Measurements from ENCODE around the gene HGF. TPM values are rescaled to one million over a fixed set of nuclear protein-coding genes. Genes with fewer than 3 reads are reported as not detected.

HGF gene
- polyA plus RNA-seq, 1 of the 3 experiments (the other 2 are of a cell fraction), result 1.5 TPM

DNA sequence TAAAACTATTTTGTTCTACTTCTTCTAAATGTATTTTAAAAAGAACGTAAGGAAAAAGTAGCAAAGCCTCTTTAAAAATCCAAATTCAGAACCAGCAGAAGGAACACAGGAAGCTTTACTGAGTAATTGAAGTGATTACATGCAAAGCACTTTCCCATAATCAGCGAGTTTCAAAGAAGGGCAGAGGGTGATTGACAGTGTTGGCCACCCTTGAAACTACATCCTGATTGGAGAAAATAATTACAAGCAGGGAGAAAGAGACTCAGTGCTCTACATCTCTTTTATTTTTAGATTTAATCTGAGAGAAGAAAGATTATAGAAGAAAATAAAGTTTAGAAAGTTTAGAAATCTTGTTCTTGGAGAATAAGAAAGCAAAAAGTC, 20.3 kb upstream of the HGF start (continued):
- TF ChIP-seq SMC3 (IDR thresholded peaks at IDR 0.05; ENCODE audit: low read depth, low read length), result no peak

DNA sequence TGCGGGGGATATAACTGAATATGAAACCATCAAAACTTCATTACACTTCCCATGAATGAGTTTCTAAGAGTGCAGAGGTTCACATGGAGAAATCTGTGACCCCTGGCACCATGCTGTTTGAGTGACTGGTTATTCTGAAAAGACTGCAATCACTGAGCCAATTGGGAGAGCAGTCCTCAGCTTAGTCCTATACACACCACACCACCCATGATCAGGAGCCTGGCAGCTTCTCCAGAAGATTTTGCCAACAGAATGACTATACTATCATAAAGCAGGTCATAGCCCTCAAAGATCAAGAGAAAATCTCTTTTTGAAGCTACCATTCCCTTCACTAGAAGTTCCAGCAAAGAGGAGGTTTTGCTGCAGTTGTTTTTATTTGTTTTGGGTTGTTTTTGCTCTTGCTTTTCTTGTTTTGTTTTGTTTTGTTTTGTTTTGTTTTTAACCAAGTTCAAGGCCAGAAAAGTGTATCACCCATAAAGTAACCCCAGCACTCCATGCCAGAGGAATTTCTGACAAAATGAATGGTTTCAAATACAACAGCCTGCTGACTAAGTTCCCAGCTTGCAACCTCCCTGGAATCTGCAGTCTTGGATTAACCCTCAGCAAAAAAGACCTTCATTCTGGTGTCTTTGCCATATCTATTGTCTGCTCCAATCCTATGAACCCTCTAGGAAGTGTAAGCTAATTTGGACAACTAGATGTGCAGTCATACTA, 19.7 kb upstream of the HGF start:
- H3K4me2 ChIP-seq, result no peak overlapping the region
- no peak for DNase-seq
- H2AFZ ChIP-seq (ENCODE audit: low read depth), result no peak overlapping the region

DNA sequence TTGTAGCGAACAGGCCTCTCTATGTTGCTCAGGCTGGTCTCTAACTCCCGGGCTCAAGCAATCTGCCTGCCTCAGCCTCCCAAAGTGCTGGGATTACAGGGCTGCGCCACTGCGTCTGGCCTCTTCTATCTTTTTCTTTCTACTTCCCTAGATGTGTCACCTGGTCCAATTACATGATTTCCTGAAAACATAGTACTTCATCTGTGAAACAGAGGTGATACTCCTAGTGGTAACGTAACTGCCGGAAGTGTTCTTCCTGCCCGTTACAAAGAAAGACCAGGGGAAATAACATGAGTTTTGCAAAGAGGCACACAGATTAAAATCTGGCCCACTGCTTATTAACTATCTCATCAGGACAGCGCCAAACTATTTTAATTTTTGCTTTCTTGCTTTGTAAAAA, 18.4 kb upstream of the HGF start:
- Histone ChIP-seq H3K9ac (no peak overlapping the region), H3K36me3 (replicated peaks in 1 of 2; ENCODE audit: control insufficient read depth in 1 of 2, insufficient read depth in 2 of 2, low read length in 1 of 2) (no peaks in the 10 kb centered on the region), H3K9me3 (no peaks in the 10 kb centered on the region), H2AFZ (ENCODE audit: low read depth) (no peak overlapping the region), H3K4me2 (no peak overlapping the region), H4K20me1 (ENCODE audit: insufficient read depth) (no peaks in the 10 kb centered on the region), H3K4me1 (ENCODE audit: control insufficient read depth in 1 of 2, insufficient read depth in 2 of 2, low read depth in 1 of 2, low read length in 1 of 2) (no peaks in the 10 kb centered on the region; a peak in 1 of 4 replicates), H3K4me3 (ENCODE audit: low read depth in 2 of 2, low read length in 1 of 2) (no peak overlapping the region), H3K27ac (ENCODE audit: low read depth in 2 of 2, low read length in 1 of 2) (no peak overlapping the region), H3K9me2 (no peaks in the 10 kb centered on the region), H3K79me2 (ENCODE audit: insufficient read depth) (no peaks in the 10 kb centered on the region), H3F3A (replicated peaks; ENCODE audit: insufficient read depth) (no peaks in the 10 kb centered on the region), H3K27me3 (ENCODE audit: insufficient read depth) (no peaks in the 10 kb centered on the region)
- 87% methylated on average over 8 of the region's 8 CpGs for WGBS (ENCODE audit: low lambda C conversion rate)
- CTCF ChIA-PET, result interaction anchor here (1.2 to 1.4 kb wide), 2 partner anchors 21 to 229 kb away, joined by 3 read pairs; no protein-coding TSS in a partner anchor
- POLR2A ChIA-PET, result no interaction called here
- no peak for DNase-seq
- TF ChIP-seq, protein P1, sequence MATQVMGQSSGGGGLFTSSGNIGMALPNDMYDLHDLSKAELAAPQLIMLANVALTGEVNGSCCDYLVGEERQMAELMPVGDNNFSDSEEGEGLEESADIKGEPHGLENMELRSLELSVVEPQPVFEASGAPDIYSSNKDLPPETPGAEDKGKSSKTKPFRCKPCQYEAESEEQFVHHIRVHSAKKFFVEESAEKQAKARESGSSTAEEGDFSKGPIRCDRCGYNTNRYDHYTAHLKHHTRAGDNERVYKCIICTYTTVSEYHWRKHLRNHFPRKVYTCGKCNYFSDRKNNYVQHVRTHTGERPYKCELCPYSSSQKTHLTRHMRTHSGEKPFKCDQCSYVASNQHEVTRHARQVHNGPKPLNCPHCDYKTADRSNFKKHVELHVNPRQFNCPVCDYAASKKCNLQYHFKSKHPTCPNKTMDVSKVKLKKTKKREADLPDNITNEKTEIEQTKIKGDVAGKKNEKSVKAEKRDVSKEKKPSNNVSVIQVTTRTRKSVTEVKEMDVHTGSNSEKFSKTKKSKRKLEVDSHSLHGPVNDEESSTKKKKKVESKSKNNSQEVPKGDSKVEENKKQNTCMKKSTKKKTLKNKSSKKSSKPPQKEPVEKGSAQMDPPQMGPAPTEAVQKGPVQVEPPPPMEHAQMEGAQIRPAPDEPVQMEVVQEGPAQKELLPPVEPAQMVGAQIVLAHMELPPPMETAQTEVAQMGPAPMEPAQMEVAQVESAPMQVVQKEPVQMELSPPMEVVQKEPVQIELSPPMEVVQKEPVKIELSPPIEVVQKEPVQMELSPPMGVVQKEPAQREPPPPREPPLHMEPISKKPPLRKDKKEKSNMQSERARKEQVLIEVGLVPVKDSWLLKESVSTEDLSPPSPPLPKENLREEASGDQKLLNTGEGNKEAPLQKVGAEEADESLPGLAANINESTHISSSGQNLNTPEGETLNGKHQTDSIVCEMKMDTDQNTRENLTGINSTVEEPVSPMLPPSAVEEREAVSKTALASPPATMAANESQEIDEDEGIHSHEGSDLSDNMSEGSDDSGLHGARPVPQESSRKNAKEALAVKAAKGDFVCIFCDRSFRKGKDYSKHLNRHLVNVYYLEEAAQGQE (IDR thresholded peaks at IDR 0.05; ENCODE audit: low read depth, low read length), result no peak
- TF ChIP-seq JUND (IDR thresholded peaks at IDR 0.05) (no peak), EP300 (IDR thresholded peaks at IDR 0.05; ENCODE audit: borderline replicate concordance in 1 of 2, low read depth in 1 of 2, low read length in 1 of 2) (no peak), ELF1 (IDR thresholded peaks at IDR 0.05) (no peak), SMC3 (IDR thresholded peaks at IDR 0.05; ENCODE audit: low read depth, low read length) (no peak), FOXM1 (IDR thresholded peaks at IDR 0.05; ENCODE audit: low read depth) (no peak), YY1 (IDR thresholded peaks at IDR 0.05; ENCODE audit: low read depth) (no peak), NFIC (IDR thresholded peaks at IDR 0.05; ENCODE audit: borderline replicate concordance) (no peak), TCF12 (IDR thresholded peaks at IDR 0.05) (no peak)
- TF ChIP-seq, protein P2, sequence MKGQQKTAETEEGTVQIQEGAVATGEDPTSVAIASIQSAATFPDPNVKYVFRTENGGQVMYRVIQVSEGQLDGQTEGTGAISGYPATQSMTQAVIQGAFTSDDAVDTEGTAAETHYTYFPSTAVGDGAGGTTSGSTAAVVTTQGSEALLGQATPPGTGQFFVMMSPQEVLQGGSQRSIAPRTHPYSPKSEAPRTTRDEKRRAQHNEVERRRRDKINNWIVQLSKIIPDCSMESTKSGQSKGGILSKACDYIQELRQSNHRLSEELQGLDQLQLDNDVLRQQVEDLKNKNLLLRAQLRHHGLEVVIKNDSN (IDR thresholded peaks at IDR 0.05; ENCODE audit: borderline replicate concordance, low read depth), result no peak
- TF ChIP-seq, protein P3, sequence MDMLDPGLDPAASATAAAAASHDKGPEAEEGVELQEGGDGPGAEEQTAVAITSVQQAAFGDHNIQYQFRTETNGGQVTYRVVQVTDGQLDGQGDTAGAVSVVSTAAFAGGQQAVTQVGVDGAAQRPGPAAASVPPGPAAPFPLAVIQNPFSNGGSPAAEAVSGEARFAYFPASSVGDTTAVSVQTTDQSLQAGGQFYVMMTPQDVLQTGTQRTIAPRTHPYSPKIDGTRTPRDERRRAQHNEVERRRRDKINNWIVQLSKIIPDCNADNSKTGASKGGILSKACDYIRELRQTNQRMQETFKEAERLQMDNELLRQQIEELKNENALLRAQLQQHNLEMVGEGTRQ (IDR thresholded peaks at IDR 0.05; ENCODE audit: borderline replicate concordance, low read depth, low read length), result no peak
- TF ChIP-seq, protein P4, sequence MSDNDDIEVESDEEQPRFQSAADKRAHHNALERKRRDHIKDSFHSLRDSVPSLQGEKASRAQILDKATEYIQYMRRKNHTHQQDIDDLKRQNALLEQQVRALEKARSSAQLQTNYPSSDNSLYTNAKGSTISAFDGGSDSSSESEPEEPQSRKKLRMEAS (IDR thresholded peaks at IDR 0.05; ENCODE audit: low read depth), result no peak

More for the DNA sequence above, 19.7 kb upstream of the HGF start:
- H3K9ac ChIP-seq, result no peak overlapping the region
- no peak overlapping the region for H3K4me3 ChIP-seq (ENCODE audit: low read depth in 2 of 2, low read length in 1 of 2)
- no peaks in the 10 kb centered on the region for H3K36me3 ChIP-seq (replicated peaks in 1 of 2; ENCODE audit: control insufficient read depth in 1 of 2, insufficient read depth in 2 of 2, low read length in 1 of 2)
- H4K20me1 ChIP-seq (ENCODE audit: insufficient read depth), result no peaks in the 10 kb centered on the region
- CTCF ChIA-PET, result interaction anchor here (0.7 to 2.9 kb wide), 6 partner anchors 8 to 289 kb away, joined by 3 to 9 read pairs (median 4); no protein-coding TSS in a partner anchor
- H3K27me3 ChIP-seq (ENCODE audit: insufficient read depth), result no peaks in the 10 kb centered on the region
- TF ChIP-seq MEF2A (IDR thresholded peaks at IDR 0.05; ENCODE audit: borderline replicate concordance, low read depth) (no peak), TAF1 (IDR thresholded peaks at IDR 0.05; ENCODE audit: borderline replicate concordance, low read depth, low read length) (no peak), SMC3 (IDR thresholded peaks at IDR 0.05; ENCODE audit: low read depth, low read length) (no peak), CHD2 (IDR thresholded peaks at IDR 0.05; ENCODE audit: low read length, partially characterized antibody) (no peak), RCOR1 (IDR thresholded peaks at IDR 0.05; ENCODE audit: low read length) (no peak), RAD21 (IDR thresholded peaks at IDR 0.05; ENCODE audit: low read length) (no peak), TEAD4 (IDR thresholded peaks at IDR 0.05; ENCODE audit: borderline replicate concordance, insufficient read depth) (no peak), POLR2AphosphoS5 (IDR thresholded peaks at IDR 0.05; ENCODE audit: low read depth, low read length) (no peak), TCF12 (IDR thresholded peaks at IDR 0.05) (no peak), FOSL2 (IDR thresholded peaks at IDR 0.05; ENCODE audit: borderline replicate concordance, low read depth) (no peak), NFIC (IDR thresholded peaks at IDR 0.05; ENCODE audit: borderline replicate concordance) (no peak), RFX5 (IDR thresholded peaks at IDR 0.05; ENCODE audit: low read length) (no peak)
- TF ChIP-seq, protein P5, sequence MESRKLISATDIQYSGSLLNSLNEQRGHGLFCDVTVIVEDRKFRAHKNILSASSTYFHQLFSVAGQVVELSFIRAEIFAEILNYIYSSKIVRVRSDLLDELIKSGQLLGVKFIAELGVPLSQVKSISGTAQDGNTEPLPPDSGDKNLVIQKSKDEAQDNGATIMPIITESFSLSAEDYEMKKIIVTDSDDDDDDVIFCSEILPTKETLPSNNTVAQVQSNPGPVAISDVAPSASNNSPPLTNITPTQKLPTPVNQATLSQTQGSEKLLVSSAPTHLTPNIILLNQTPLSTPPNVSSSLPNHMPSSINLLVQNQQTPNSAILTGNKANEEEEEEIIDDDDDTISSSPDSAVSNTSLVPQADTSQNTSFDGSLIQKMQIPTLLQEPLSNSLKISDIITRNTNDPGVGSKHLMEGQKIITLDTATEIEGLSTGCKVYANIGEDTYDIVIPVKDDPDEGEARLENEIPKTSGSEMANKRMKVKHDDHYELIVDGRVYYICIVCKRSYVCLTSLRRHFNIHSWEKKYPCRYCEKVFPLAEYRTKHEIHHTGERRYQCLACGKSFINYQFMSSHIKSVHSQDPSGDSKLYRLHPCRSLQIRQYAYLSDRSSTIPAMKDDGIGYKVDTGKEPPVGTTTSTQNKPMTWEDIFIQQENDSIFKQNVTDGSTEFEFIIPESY (IDR thresholded peaks at IDR 0.05; ENCODE audit: borderline replicate concordance, low read depth), result no peak
- no peak overlapping the region for H3K27ac ChIP-seq (ENCODE audit: low read depth in 2 of 2, low read length in 1 of 2)
- H3F3A ChIP-seq (replicated peaks; ENCODE audit: insufficient read depth), result no peaks in the 10 kb centered on the region
- POLR2A ChIA-PET, result no interaction called here
- no peaks in the 10 kb centered on the region for H3K9me2 ChIP-seq
- peaks cover 0 to 2% of the 10 kb centered on the region in 2 experiments; a peak in 1 of 4 replicates for H3K4me1 ChIP-seq (ENCODE audit: control insufficient read depth in 1 of 2, insufficient read depth in 2 of 2, low read depth in 1 of 2, low read length in 1 of 2)
- no peaks in the 10 kb centered on the region for H3K9me3 ChIP-seq
- 100% methylated on average over 1 of the region's 1 CpG for WGBS (ENCODE audit: low lambda C conversion rate)
- no peaks in the 10 kb centered on the region for H3K79me2 ChIP-seq (ENCODE audit: insufficient read depth)

Data from SK-N-SH (cell line).